Heart left ventricle (tissue), 16 donors: ENCODE measurements around the gene HIPK2. TPM values are rescaled to one million over a fixed set of nuclear protein-coding genes. Genes with fewer than 3 reads are reported as not detected.

Experiments
- ATAC-seq, 4 donors: fragments of 200-7000 bp; cut with Tn5 transposase; one replicate each; pipeline ENCODE4 v1.9.1; 2020 to 2022; ENCODE audit warnings: moderate library complexity in 4 of 4, mild to moderate bottlenecking in 3 of 4, moderate number of reproducible peaks in 1 of 4
- DNase-seq, 5 donors: peaks; one replicate each; pipeline ENCODE4 v3.0.0-alpha.2; 2020
- H3K27ac ChIP-seq, 12 donors: fragments of 200-600 bp; sonication (generic) in 4 of 12; one replicate each; pipeline versions ENCODE4 v1.5.0 to v1.8.0; 2016 to 2022; ENCODE audit warnings: mild to moderate bottlenecking in 2 of 12
- H3K27me3 ChIP-seq, 9 donors: fragments of 200-600 bp; sonication (generic) in 2 of 9; one replicate each; pipeline versions ENCODE4 v1.5.1 to v1.8.0; 2016 to 2022; ENCODE audit warnings: mild to moderate bottlenecking in 3 of 9
- H3K36me3 ChIP-seq, 9 donors: fragments of 200-600 bp; sonication (generic) in 2 of 9; one replicate each; pipeline versions ENCODE4 v1.5.0 to v1.8.0; 2018 to 2022; ENCODE audit warnings: mild to moderate bottlenecking in 2 of 9
- H3K4me1 ChIP-seq, 12 donors: fragments of 200-600 bp; sonication (generic) in 4 of 12; one replicate each; pipeline versions ENCODE4 v1.5.0 to v1.8.0; 2016 to 2022; ENCODE audit warnings: mild to moderate bottlenecking in 3 of 12
- H3K4me3 ChIP-seq, 12 donors: fragments of 200-600 bp; sonication (generic) in 4 of 12; one replicate each; pipeline versions ENCODE4 v1.5.0 to v1.8.0; 2017 to 2022; ENCODE audit warnings: mild to moderate bottlenecking in 9 of 12, moderate library complexity in 4 of 12
- H3K9me3 ChIP-seq, 12 donors: fragments of 200-600 bp; sonication (generic) in 4 of 12; one replicate each; pipeline versions ENCODE4 v1.5.0 to v1.8.0; 2016 to 2022; ENCODE audit warnings: mild to moderate bottlenecking in 1 of 12
- POLR2A ChIP-seq, 2 donors: fragments of 450-650 bp; IDR thresholded peaks; one replicate each; pipeline ENCODE4 v1.6.1; 2017; ENCODE audit warnings: antibody characterized with exemption in 2 of 2, mild to moderate bottlenecking in 2 of 2, moderate library complexity in 2 of 2
- WGBS, 4 donors: extraction: QIAGEN DNeasy Blood & Tissue Kit in 2 of 4; methylation state at CpG; one replicate each; pipeline versions ENCODE4 v1.1.5 to v1.1.7; 2013 to 2018; 5-methylcytosine and 5-hydroxymethylcytosine counted together
- intact Hi-C, 10 donors: fragments of 100-400 bp; cut with DNase I; formaldehyde crosslinking; loops; one replicate each; pipeline versions ENCODE4 v1.11.1 to v1.14.2; 2022
- polyA plus RNA-seq, 2 donors: library from polyadenylated mRNA; stranded (reverse); fragments of 200-250 nt; gene quantifications; one replicate each; pipeline ENCODE4 v1.2.3, GENCODE V29; 2013
- total RNA-seq, 9 donors: library from RNA; depleted of rRNA in 2 of 9; stranded (reverse); fragments of >200 nt in 2 of 9; fragmentation: NEBNext Ultra II Directional in 3 of 9; extraction: Animal tissue kit (Norgen Biotek cat#: 25700) in 3 of 9; gene quantifications; one replicate each; pipeline versions ENCODE4 v1.1.0 to v1.2.4, GENCODE V29; 2016 to 2023
- TF ChIP-seq, protein P1 (sequence below), 12 donors: fragments of 200-600 bp; sonication (generic) in 4 of 12; IDR thresholded peaks; one replicate each; pipeline versions ENCODE4 v1.5.0 to v1.8.0; 2018 to 2022; ENCODE audit warnings: antibody characterized with exemption in 12 of 12, mild to moderate bottlenecking in 5 of 12
- donor health status: ischemic (EF 13 %, LVEDD 7.1; RV severe dilation, severe dysfunction).
- donor health status: healthy with polysubstance abuse.
- donor health status: DM: no; HTN: yes; CAD: no.
- donor health status: DM: no; HTN: no; CAD: no.
- donor health status: ischemic (EF 25% LVEDD 6.9; RV normal size, moderate dysfunction).
- donor health status: ischemic (EF 25% LVEDD 5.7; RV mildly dilated, moderate dysfunction).
- donor health status: healthy.
- donor health status: DM: yes; HTN: yes; CAD: no.
- donor health status: ischemic (EF 35%, LVEDD 5.7; RV mildly dilated, moderate dysfunction).
- donor health status: nonischemic (EF 11% LVEDD 7.7; RV severe dilation, severe dysfunction).
- donor health status: DM: yes; HTN: yes; CAD: no.
- donor health status: PGD.
- donor health status: ischemic (EF 29% LVEDD 5.4; RV normal size, mild dysfunction).
- donor health status: nonischemic (EF 23%, LVEDD 6.1; RV moderate dilation, normal function).

The HIPK2 gene
- total and polyA plus RNA-seq, 11 donors, result 43.2 to 244 (median 143) TPM

DNA sequence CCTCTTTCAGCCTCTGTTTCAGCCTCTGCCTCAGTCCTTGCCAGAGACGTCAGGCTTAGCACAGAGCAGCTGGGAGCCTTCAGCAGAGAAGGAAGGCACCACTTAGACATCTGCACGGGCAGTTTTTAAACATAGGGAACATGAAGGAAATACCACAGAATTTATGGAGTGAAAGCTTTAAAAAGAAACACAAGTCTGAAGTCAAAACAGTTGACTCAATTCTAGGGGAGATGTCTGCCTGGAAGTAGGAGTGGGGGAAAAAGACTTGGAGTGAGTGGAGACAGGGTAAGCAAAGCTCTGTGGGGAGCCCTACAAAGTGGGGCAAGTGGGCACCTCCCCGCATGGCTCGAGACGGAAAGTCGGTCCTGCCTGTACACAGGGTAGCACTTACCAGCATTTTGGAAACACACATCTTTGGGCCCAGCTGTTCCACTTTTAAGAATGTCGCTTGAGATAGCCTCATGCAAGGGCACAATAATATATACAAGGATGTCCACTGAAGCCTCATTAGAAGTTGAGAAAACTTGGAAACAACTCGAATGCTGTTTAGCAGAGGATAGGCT lies 46.2 kb upstream of the HIPK2 start:
- DNase-seq (no peak), ATAC-seq (no peak)
- Histone ChIP-seq H3K4me3 (no peak overlapping the region), H3K9me3 (no peaks in the 10 kb centered on the region), H3K36me3 (no peaks in the 10 kb centered on the region), H3K4me1 (peaks cover 0 to 8% (median 0%) of the 10 kb centered on the region in 12 donors), H3K27me3 (peaks cover 0 to 12% (median 0%) of the 10 kb centered on the region in 9 donors), H3K27ac (no peak overlapping the region)
- 69 to 74% (median 74%) methylated on average over 8 of the region's 8 CpGs for WGBS, 4 donors
- no peak for TF ChIP-seq POLR2A (IDR thresholded peaks at IDR 0.05)
- TF ChIP-seq, protein P1, sequence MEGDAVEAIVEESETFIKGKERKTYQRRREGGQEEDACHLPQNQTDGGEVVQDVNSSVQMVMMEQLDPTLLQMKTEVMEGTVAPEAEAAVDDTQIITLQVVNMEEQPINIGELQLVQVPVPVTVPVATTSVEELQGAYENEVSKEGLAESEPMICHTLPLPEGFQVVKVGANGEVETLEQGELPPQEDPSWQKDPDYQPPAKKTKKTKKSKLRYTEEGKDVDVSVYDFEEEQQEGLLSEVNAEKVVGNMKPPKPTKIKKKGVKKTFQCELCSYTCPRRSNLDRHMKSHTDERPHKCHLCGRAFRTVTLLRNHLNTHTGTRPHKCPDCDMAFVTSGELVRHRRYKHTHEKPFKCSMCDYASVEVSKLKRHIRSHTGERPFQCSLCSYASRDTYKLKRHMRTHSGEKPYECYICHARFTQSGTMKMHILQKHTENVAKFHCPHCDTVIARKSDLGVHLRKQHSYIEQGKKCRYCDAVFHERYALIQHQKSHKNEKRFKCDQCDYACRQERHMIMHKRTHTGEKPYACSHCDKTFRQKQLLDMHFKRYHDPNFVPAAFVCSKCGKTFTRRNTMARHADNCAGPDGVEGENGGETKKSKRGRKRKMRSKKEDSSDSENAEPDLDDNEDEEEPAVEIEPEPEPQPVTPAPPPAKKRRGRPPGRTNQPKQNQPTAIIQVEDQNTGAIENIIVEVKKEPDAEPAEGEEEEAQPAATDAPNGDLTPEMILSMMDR (IDR thresholded peaks at IDR 0.05), result no peak
- intact Hi-C loops, result no loop called here

DNA sequence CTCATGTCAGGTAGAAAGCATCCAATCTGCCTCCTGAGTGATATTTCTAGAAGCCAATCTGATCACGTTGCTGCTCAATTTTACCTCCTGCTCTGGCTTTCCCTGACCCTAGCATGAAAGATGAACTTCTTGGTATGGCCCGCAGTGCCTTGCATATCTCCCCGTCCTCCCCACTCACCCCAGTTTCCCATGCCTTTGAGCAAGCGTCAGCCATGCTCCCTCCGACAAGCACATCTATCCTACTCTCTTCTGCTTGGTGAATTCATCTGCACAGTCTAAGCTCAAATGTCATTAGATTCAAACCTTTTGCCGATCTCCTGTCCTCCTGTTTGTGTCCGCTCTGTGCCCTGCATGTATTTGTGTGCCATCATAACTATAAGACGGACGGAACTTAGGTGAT lies 45.1 kb upstream of the HIPK2 start:
- peaks cover 0 to 12% (median 0%) of the 10 kb centered on the region in 9 donors for H3K27me3 ChIP-seq
- no peak overlapping the region for H3K4me3 ChIP-seq
- no peaks in the 10 kb centered on the region for H3K9me3 ChIP-seq
- intact Hi-C loops, result no loop called here
- H3K27ac ChIP-seq, result no peak overlapping the region
- WGBS, 4 donors, result 95 to 97% (median 96%) methylated on average over 9 of the region's 9 CpGs
- ATAC-seq, result no peak
- TF ChIP-seq, protein P1 (IDR thresholded peaks at IDR 0.05), result no peak
- no peak for TF ChIP-seq POLR2A (IDR thresholded peaks at IDR 0.05)
- no peaks in the 10 kb centered on the region for H3K4me1 ChIP-seq
- no peak for DNase-seq
- H3K36me3 ChIP-seq, result no peaks in the 10 kb centered on the region

DNA sequence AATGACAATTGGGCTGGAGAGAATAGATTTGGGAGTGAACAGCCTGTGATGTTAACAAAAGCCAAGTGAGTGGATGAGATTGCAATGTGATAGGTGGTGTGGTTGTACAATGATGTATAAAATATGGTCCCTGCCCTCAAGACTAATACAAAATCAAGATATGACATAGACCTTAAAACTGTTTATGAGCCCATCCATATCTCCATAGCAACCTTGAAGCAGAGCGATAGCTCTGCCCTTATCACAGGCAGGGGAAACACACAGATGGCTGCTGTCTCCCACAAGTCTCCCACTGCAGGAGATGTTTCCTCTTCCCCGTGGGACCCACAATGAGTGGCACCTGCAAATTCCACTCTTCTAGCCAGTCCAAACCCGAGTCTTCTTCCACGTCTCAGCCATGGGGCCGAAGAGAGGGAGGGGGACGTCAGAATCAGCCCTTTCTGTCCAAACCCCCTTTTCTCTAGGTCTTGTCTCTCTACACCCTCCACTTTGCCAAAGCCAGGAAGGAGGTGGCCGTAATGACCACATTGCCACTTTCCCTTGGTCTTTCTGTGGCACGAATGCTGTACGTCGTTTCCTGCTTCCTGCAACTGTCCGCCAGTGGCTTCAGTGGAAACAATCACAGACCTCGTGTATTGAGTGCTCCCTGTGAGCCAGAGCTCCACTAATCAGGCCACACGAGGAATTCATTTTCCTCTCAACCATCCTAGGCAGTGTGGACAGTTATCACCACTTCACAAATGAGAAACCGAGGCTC lies 43.7 kb upstream of the HIPK2 start:
- DNase-seq (no peak), ATAC-seq (no peak)
- TF ChIP-seq, protein P1 (IDR thresholded peaks at IDR 0.05), result no peak
- no peak for TF ChIP-seq POLR2A (IDR thresholded peaks at IDR 0.05)
- H3K4me3 ChIP-seq, result no peak overlapping the region
- intact Hi-C loops, result no loop called here
- H3K9me3 ChIP-seq, result no peaks in the 10 kb centered on the region
- peaks cover 0 to 12% (median 0%) of the 10 kb centered on the region in 9 donors for H3K27me3 ChIP-seq
- WGBS, 4 donors, result 67 to 84% (median 75%) methylated on average over 14 of the region's 14 CpGs
- no peaks in the 10 kb centered on the region for H3K4me1 ChIP-seq
- no peaks in the 10 kb centered on the region for H3K36me3 ChIP-seq
- no peak overlapping the region for H3K27ac ChIP-seq

DNA sequence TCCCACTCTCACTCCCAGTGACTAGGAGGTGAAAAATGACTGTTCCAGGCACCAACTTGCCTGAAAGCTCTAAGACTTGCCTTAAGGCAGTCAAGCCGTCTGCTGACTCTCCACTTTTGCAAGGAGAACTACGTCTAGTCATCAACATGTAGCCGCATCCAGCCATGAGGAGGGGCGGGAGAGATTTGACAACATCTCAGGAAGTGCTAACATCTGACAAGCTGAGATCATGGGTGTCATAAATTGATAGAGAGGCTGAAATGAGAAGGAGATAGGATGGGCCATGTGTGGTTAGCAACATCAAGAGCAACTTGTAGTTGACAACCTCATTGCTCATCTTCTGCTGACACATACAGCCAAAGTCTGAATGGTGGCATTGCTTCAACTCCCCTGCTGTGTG lies 42.3 kb upstream of the HIPK2 start:
- intact Hi-C loops, result no loop called here
- Histone ChIP-seq H3K27ac (no peak overlapping the region), H3K9me3 (no peaks in the 10 kb centered on the region), H3K27me3 (peaks cover 0 to 12% (median 0%) of the 10 kb centered on the region in 9 donors), H3K36me3 (no peaks in the 10 kb centered on the region), H3K4me3 (no peak overlapping the region), H3K4me1 (no peaks in the 10 kb centered on the region)
- DNase-seq, result no peak
- ATAC-seq, result no peak
- TF ChIP-seq, protein P1 (IDR thresholded peaks at IDR 0.05), result no peak
- no peak for TF ChIP-seq POLR2A (IDR thresholded peaks at IDR 0.05)
- 80 to 91% (median 83%) methylated on average over 4 of the region's 4 CpGs for WGBS, 4 donors
